IMR-90 (cell line): Measurements from ENCODE around the gene SPAG9. TPM values are rescaled to one million over a fixed set of nuclear protein-coding genes. Genes with fewer than 3 reads are reported as not detected.

Experiments used
- ATAC-seq: fragments of 200-7000 bp; cut with Tn5 transposase; 2 replicates; pipeline ENCODE4 v1.9.1; 2020; ENCODE audit warnings: low read depth, mild to moderate bottlenecking, moderate library complexity
- BruUV-seq: library from RNA; stranded (reverse); fragments of 400-500 nt; replicated peaks from 2 replicates; lab custom pipeline; 2021; lab: Mats Ljungman, UMichigan
- CTCF ChIA-PET: fragments of 300-600 bp; formaldehyde crosslinking; extraction: SDS; loops from one replicate; lab custom pipeline; 2021; ENCODE audit warnings: antibody characterized with exemption; lab: Yijun Ruan, JAX
- POLR2A ChIA-PET: fragments of 300-600 bp; sonication (Branson Sonifier 250); formaldehyde crosslinking; loops from one replicate; lab custom pipeline; 2022; ENCODE audit warnings: antibody characterized with exemption; ENCODE audit not compliant: unreplicated experiment; lab: Charles Lee
- DNase-seq: peaks from one replicate; pipeline ENCODE4 v3.0.0; 2013
- H2AFZ ChIP-seq: replicated peaks from 2 replicates; pipeline ENCODE3; 2013; ENCODE audit warnings: low read length, mild to moderate bottlenecking; ENCODE audit not compliant: poor library complexity
- H2AK5ac ChIP-seq: 2 replicates; pipeline ENCODE4 v1.6.1; 2013; ENCODE audit warnings: low read depth, low read length, inconsistent platforms
- H2AK9ac ChIP-seq: replicated peaks from 2 replicates; pipeline ENCODE3; 2013; ENCODE audit warnings: mild to moderate bottlenecking, low read depth, low read length, moderate library complexity; ENCODE audit not compliant: poor library complexity
- H2BK120ac ChIP-seq: 2 replicates; pipeline ENCODE4 v1.6.1; 2013; ENCODE audit warnings: low read depth, low read length, inconsistent platforms
- H2BK15ac ChIP-seq: 3 replicates; pipeline ENCODE4 v1.6.1; 2013; ENCODE audit warnings: low read depth, low read length, inconsistent platforms
- H2BK20ac ChIP-seq: 2 replicates; pipeline ENCODE4 v1.6.1; 2013; ENCODE audit warnings: low read depth, mild to moderate bottlenecking, inconsistent platforms, low read length, moderate library complexity
- H2BK5ac ChIP-seq: 2 replicates; pipeline ENCODE4 v1.6.1; 2013; ENCODE audit warnings: mild to moderate bottlenecking, low read depth, low read length, inconsistent platforms; ENCODE audit not compliant: poor library complexity, severe bottlenecking
- H3K14ac ChIP-seq: replicated peaks from 2 replicates; pipeline ENCODE4 v1.6.1; 2013; ENCODE audit warnings: low read depth, low read length, inconsistent platforms
- H3K18ac ChIP-seq: 2 replicates; pipeline ENCODE4 v1.6.1; 2013; ENCODE audit warnings: low read depth, low read length, control low read depth
- H3K23ac ChIP-seq: 2 replicates; pipeline ENCODE4 v1.6.1; 2013; ENCODE audit warnings: low read depth, low read length, inconsistent platforms
- H3K27ac ChIP-seq: 2 replicates; pipeline ENCODE4 v1.5.1; 2013; ENCODE audit warnings: mild to moderate bottlenecking, control low read depth, low read length; ENCODE audit not compliant: insufficient read depth
- H3K27me3 ChIP-seq: 2 replicates; pipeline ENCODE4 v1.6.1; 2013; ENCODE audit warnings: low read length; ENCODE audit not compliant: control insufficient read depth, insufficient read depth
- H3K36me3 ChIP-seq: 2 replicates; pipeline ENCODE4 v1.6.1; 2013; ENCODE audit warnings: low read length, mixed read lengths; ENCODE audit not compliant: control insufficient read depth, insufficient read depth
- H3K4ac ChIP-seq: 2 replicates; pipeline ENCODE4 v1.6.1; 2013; ENCODE audit warnings: low read depth, low read length, inconsistent platforms
- H3K4me1 ChIP-seq: 2 replicates; pipeline ENCODE4 v1.6.1; 2013; ENCODE audit warnings: low read length, mixed read lengths; ENCODE audit not compliant: control insufficient read depth, insufficient read depth
- H3K4me2 ChIP-seq: 2 replicates; pipeline ENCODE4 v1.6.1; 2013; ENCODE audit warnings: low read depth, mild to moderate bottlenecking, control low read depth, low read length, moderate library complexity
- H3K4me3 ChIP-seq: 2 replicates; pipeline ENCODE4 v1.5.1; 2013; ENCODE audit warnings: low read depth, mild to moderate bottlenecking, control low read depth, low read length, moderate library complexity; ENCODE audit not compliant: insufficient read depth
- H3K56ac ChIP-seq: 2 replicates; pipeline ENCODE4 v1.6.1; 2013; ENCODE audit warnings: low read length, inconsistent platforms; ENCODE audit not compliant: insufficient read depth; ENCODE audit errors: extremely low read depth
- H3K79me1 ChIP-seq, 2 experiments: 2 replicates each; pipeline ENCODE4 v1.6.1; 2013; ENCODE audit warnings: low read length in 2 of 2, inconsistent platforms in 1 of 2, low read depth in 1 of 2
- H3K9ac ChIP-seq: 2 replicates; pipeline ENCODE4 v1.6.1; 2013; ENCODE audit warnings: low read depth, low read length, control low read depth
- H3K9me1 ChIP-seq: 2 replicates; pipeline ENCODE4 v1.6.1; 2013; ENCODE audit warnings: low read length, inconsistent platforms; ENCODE audit not compliant: insufficient read depth
- H3K9me3 ChIP-seq: 2 replicates; pipeline ENCODE4 v1.6.1; 2013; ENCODE audit warnings: low read length; ENCODE audit not compliant: control insufficient read depth, insufficient read depth
- H4K20me1 ChIP-seq: 2 replicates; pipeline ENCODE4 v1.6.1; 2013; ENCODE audit warnings: low read length, inconsistent platforms; ENCODE audit not compliant: insufficient read depth
- H4K5ac ChIP-seq: 2 replicates; pipeline ENCODE4 v1.6.1; 2013; ENCODE audit warnings: mild to moderate bottlenecking, low read depth, low read length, control low read depth
- H4K8ac ChIP-seq, 2 experiments: 2 replicates each; pipeline ENCODE4 v1.6.1; 2013; ENCODE audit warnings: low read depth in 2 of 2, low read length in 2 of 2, control low read depth in 1 of 2, inconsistent platforms in 1 of 2
- H4K91ac ChIP-seq: 2 replicates; pipeline ENCODE4 v1.6.1; 2013; ENCODE audit warnings: low read depth, low read length, inconsistent platforms; ENCODE audit not compliant: insufficient read depth
- BHLHE40 ChIP-seq: fragments of 150-350 bp; IDR thresholded peaks from 2 replicates; pipeline ENCODE4 v1.6.1; 2016; ENCODE audit warnings: mild to moderate bottlenecking, low read depth, low read length
- CEBPB ChIP-seq: IDR thresholded peaks from 2 replicates; pipeline ENCODE4 v1.6.1; 2012; ENCODE audit warnings: low read depth, low read length, improper control_type of control experiment
- CHD1 ChIP-seq: IDR thresholded peaks from 2 replicates; pipeline ENCODE4 v1.6.1; 2012; ENCODE audit warnings: low read depth, low read length, improper control_type of control experiment
- FOS ChIP-seq: fragments of 150-350 bp; IDR thresholded peaks from 2 replicates; pipeline ENCODE4 v1.6.1; 2016; ENCODE audit warnings: low read depth, low read length
- MAFK ChIP-seq: IDR thresholded peaks from 2 replicates; pipeline ENCODE4 v1.6.1; 2012; ENCODE audit warnings: low read depth, low read length, improper control_type of control experiment
- MAZ ChIP-seq: IDR thresholded peaks from 2 replicates; pipeline ENCODE4 v1.6.1; 2012; ENCODE audit warnings: low read depth, mild to moderate bottlenecking, low read length, improper control_type of control experiment, moderate library complexity, borderline replicate concordance
- MXI1 ChIP-seq: IDR thresholded peaks from 2 replicates; pipeline ENCODE4 v1.6.1; 2012; ENCODE audit warnings: low read depth, mild to moderate bottlenecking, low read length, moderate library complexity, borderline replicate concordance
- NFE2L2 ChIP-seq: fragments of 150-350 bp; IDR thresholded peaks from 2 replicates; pipeline ENCODE4 v1.6.1; 2016; ENCODE audit warnings: low read depth, mild to moderate bottlenecking, low read length
- POLR2A ChIP-seq: IDR thresholded peaks from 2 replicates; pipeline ENCODE4 v1.6.1; 2012; ENCODE audit warnings: mild to moderate bottlenecking, low read depth, low read length
- RAD21 ChIP-seq: IDR thresholded peaks from 2 replicates; pipeline ENCODE4 v1.6.1; 2012; ENCODE audit warnings: low read length, improper control_type of control experiment
- RCOR1 ChIP-seq: IDR thresholded peaks from 2 replicates; pipeline ENCODE4 v1.6.1; 2012; ENCODE audit warnings: mild to moderate bottlenecking, low read length, improper control_type of control experiment; ENCODE audit not compliant: insufficient replicate concordance
- RFX5 ChIP-seq: IDR thresholded peaks from 2 replicates; pipeline ENCODE4 v1.8.0; 2012; ENCODE audit warnings: low read depth, mild to moderate bottlenecking, low read length, moderate library complexity
- SMC3 ChIP-seq: fragments of 150-350 bp; IDR thresholded peaks from 2 replicates; pipeline ENCODE4 v1.6.1; 2016; ENCODE audit warnings: low read depth, mild to moderate bottlenecking, antibody characterized with exemption, low read length, moderate library complexity
- USF2 ChIP-seq: fragments of 150-350 bp; IDR thresholded peaks from 2 replicates; pipeline ENCODE4 v1.6.1; 2017; ENCODE audit warnings: mild to moderate bottlenecking, antibody characterized with exemption, low read length, low read depth
- WGBS, 2 experiments: methylation state at CpG; one replicate each; pipeline versions ENCODE4 v1.1.5 to v1.1.7; 2013; ENCODE audit warnings: missing lambda C conversion rate in 2 of 2; ENCODE audit not compliant: insufficient read length in 1 of 2; ENCODE audit errors: extremely low coverage in 2 of 2; 5-methylcytosine and 5-hydroxymethylcytosine counted together
- dilution Hi-C: fragments of 300-500 bp; cut with HindIII; formaldehyde crosslinking; loops from one replicate; pipeline ENCODE4 v1.14.3; 2018; ENCODE audit warnings: low sequenced_read_pairs; ENCODE audit not compliant: unreplicated experiment
- in situ Hi-C: fragments of 300-500 bp; cut with MboI; formaldehyde crosslinking; loops from 3 replicates; pipeline ENCODE4 v1.14.3; 2019; ENCODE audit warnings: low sequenced_read_pairs, inconsistent platforms, mixed read lengths
- intact Hi-C: fragments of 100-400 bp; cut with micrococcal nuclease; formaldehyde crosslinking; loops from 2 replicates; pipeline ENCODE4 v1.10.0; 2022
- polyA plus RNA-seq, 3 experiments: library from polyadenylated mRNA; depleted of rRNA; stranded (reverse); fragments of >200 nt; gene quantifications; 2 replicates each; pipeline ENCODE4 v1.2.3, GENCODE V29; 2012; ENCODE audit warnings: low replicate concordance in 1 of 3
- total RNA-seq: library from RNA; depleted of rRNA; stranded (reverse); fragments of >200 nt; gene quantifications from 2 replicates; pipeline ENCODE4 v1.2.3, GENCODE V29; 2012
- TF ChIP-seq, protein P1 (sequence below): fragments of 150-350 bp; IDR thresholded peaks from 2 replicates; pipeline ENCODE4 v1.6.1; 2016; ENCODE audit warnings: low read depth, mild to moderate bottlenecking, low read length, moderate library complexity, borderline replicate concordance
- TF ChIP-seq, protein P2 (sequence below): conservative IDR thresholded peaks from 2 replicates; pipeline ENCODE4 v1.5.1; 2012; ENCODE audit warnings: mild to moderate bottlenecking, low read depth, low read length, improper control_type of control experiment

The SPAG9 gene
- total and polyA plus RNA-seq, 2 of the 4 experiments (the other 2 are of a cell fraction), result 26.7 to 75.5 TPM

DNA sequence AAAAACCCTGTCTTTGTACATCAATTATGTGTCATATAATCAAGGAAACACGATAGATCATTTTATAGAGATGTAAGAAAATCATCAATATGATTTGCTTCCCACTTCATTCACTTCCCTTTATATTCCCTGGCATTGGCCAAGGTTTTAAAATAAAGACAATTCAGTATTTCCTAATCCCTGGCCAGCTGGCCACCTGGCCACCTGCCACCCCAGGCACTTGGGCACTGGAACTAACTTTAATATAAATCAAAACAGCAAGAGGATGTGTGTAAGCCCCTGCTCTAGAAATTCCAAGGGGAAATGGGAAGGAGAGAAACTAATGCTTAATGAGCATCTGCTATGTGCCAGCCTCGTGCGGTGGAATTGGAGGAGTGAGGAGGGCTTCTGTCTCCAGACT, 195.9 kb downstream of the SPAG9 start:
- Histone ChIP-seq H3K36me3 (no peaks in the 10 kb centered on the region), H2AK5ac (no peak overlapping the region), H3K4ac (no peak overlapping the region), H4K8ac (no peak overlapping the region), H3K9ac (no peak overlapping the region), H3K79me1 (no peaks in the 10 kb centered on the region), H3K14ac (no peak overlapping the region), H3K4me2 (no peak overlapping the region), H3K9me3 (no peaks in the 10 kb centered on the region), H2AK9ac (no peak overlapping the region), H4K20me1 (no peaks in the 10 kb centered on the region), H3K56ac (no peak overlapping the region), H2BK120ac (no peak overlapping the region), H3K18ac (no peak overlapping the region), H2BK15ac (no peak overlapping the region), H4K91ac (no peak overlapping the region), H4K5ac (no peak overlapping the region), H3K23ac (no peak overlapping the region), H3K27me3 (no peaks in the 10 kb centered on the region), H2BK20ac (no peak overlapping the region), H3K4me3 (no peak overlapping the region), H3K9me1 (peaks cover 2% of the 10 kb centered on the region), H2BK5ac (no peak overlapping the region), H3K4me1 (peaks cover 3% of the 10 kb centered on the region), H3K27ac (no peak overlapping the region), H2AFZ (no peak overlapping the region)
- DNase-seq (no peak), ATAC-seq (no peak)
- intact Hi-C loops (no loop called here), in situ Hi-C loops (no loop called here), dilution Hi-C loops (no loop called here)
- CTCF ChIA-PET, result no interaction called here
- 75% methylated on average over 2 of the region's 3 CpGs; no CpG with 5 or more reads in 1 of the 2 experiments for WGBS, 2 experiments
- POLR2A ChIA-PET, result no interaction called here
- no TSS peak for BruUV-seq
- TF ChIP-seq MAZ (no peak), FOS (no peak), SMC3 (no peak), CEBPB (no peak), MXI1 (no peak), USF2 (no peak), CHD1 (no peak), RCOR1 (no peak), POLR2A (no peak), BHLHE40 (no peak), MAFK (no peak), NFE2L2 (no peak), RAD21 (no peak), RFX5 (no peak)
- TF ChIP-seq, protein P1, sequence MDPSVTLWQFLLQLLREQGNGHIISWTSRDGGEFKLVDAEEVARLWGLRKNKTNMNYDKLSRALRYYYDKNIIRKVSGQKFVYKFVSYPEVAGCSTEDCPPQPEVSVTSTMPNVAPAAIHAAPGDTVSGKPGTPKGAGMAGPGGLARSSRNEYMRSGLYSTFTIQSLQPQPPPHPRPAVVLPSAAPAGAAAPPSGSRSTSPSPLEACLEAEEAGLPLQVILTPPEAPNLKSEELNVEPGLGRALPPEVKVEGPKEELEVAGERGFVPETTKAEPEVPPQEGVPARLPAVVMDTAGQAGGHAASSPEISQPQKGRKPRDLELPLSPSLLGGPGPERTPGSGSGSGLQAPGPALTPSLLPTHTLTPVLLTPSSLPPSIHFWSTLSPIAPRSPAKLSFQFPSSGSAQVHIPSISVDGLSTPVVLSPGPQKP, result no peak
- TF ChIP-seq, protein P2, sequence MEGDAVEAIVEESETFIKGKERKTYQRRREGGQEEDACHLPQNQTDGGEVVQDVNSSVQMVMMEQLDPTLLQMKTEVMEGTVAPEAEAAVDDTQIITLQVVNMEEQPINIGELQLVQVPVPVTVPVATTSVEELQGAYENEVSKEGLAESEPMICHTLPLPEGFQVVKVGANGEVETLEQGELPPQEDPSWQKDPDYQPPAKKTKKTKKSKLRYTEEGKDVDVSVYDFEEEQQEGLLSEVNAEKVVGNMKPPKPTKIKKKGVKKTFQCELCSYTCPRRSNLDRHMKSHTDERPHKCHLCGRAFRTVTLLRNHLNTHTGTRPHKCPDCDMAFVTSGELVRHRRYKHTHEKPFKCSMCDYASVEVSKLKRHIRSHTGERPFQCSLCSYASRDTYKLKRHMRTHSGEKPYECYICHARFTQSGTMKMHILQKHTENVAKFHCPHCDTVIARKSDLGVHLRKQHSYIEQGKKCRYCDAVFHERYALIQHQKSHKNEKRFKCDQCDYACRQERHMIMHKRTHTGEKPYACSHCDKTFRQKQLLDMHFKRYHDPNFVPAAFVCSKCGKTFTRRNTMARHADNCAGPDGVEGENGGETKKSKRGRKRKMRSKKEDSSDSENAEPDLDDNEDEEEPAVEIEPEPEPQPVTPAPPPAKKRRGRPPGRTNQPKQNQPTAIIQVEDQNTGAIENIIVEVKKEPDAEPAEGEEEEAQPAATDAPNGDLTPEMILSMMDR, result no peak
